Inflammatory macrophage treated with lipopolysaccharide for 4 hours (primary cell): ENCODE data around the gene FAM53B.

Experiments
- DNase-seq: peaks from one replicate; pipeline ENCODE4 v3.0.0-alpha.2; 2020

FAM53B gene

DNA sequence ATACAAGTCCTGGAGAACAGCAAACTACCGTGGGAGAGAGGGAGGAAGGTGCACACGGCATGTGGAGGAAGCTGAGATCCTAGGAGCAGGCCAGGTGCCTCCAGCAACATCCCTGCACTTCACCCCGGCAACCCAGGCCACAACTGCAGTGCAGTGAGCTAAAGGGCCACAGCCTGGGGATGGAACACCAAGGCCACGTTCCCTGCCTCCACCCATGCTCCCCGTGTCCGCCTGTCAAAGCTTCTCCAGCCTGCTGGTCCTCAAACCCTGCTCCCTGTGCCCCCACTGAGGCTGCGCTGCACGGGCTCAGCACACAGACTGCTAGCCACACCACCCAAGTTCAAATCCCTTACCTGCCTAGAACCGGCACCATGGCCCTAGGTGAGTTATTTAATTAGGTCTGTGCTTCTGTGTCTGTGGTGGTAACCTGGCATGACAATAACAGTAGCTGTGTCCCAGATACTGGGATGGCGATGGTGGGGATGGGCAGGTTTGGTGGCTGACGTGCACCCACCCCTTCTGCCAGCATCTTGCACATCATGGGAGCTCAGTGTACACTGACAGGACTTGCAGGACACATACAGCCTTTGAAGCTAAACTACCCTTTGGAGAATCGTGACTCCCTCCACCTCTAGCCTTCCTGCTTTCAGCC, 85.5 kb downstream of the FAM53B start:
- no peak for DNase-seq

DNA sequence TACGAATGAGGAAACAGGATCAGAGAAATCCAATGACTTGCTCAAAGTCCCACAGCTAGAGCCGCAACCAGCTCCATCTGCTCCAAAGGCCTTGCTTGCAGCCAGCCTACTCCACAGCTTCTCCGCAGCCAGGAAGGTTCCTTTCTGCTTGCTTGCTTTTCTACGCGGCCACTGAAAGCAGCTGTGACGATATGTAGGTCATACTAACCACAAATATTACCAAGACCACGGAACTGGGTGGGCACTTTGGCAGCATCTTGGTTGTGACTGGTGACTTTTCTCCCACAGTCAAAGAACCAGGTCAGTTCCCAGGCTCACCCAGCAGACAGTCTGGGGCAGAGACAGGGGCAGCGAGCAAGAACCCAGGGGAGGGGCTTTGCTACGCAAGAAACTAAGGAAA, 86.4 kb downstream of the FAM53B start:
- no peak for DNase-seq

DNA sequence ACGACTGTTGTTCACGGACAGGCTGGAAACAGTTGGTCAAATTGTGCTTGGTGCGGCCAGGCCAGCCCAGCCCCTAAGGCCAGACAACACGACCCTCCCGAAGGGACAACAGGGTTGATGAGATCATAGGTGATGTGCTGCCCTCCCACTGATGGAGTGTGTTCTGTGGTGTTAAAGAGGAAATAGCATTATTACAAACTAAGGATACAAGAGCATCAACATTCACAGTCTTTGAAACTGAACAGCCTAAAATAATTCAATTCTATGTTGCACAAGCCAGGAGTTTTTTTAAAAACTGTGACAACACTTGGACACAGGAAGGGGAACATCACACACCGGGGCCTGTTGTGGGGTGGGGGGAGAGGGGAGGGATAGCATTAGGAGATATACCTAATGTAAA, 87.6 kb downstream of the FAM53B start:
- peak; percentile 46 for DNase-seq

DNA sequence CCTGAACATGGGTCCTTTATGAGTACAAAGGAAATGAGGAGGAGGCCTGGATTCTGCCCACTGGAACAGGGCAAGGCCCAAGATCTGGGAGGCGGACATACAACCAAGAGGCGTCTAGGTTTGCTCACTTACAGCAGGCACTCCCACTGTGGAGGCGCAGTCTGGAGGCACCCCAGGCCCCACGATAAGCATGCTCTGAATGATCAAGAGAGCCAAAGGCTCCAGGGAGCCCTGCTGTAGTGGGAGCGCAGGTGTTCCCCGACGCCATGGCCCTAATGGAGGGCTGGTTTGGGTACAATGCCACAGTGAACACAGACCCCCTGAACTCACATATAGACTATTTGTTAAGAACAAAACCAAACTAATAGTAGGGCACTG, 88.1 kb downstream of the FAM53B start:
- no peak for DNase-seq

DNA sequence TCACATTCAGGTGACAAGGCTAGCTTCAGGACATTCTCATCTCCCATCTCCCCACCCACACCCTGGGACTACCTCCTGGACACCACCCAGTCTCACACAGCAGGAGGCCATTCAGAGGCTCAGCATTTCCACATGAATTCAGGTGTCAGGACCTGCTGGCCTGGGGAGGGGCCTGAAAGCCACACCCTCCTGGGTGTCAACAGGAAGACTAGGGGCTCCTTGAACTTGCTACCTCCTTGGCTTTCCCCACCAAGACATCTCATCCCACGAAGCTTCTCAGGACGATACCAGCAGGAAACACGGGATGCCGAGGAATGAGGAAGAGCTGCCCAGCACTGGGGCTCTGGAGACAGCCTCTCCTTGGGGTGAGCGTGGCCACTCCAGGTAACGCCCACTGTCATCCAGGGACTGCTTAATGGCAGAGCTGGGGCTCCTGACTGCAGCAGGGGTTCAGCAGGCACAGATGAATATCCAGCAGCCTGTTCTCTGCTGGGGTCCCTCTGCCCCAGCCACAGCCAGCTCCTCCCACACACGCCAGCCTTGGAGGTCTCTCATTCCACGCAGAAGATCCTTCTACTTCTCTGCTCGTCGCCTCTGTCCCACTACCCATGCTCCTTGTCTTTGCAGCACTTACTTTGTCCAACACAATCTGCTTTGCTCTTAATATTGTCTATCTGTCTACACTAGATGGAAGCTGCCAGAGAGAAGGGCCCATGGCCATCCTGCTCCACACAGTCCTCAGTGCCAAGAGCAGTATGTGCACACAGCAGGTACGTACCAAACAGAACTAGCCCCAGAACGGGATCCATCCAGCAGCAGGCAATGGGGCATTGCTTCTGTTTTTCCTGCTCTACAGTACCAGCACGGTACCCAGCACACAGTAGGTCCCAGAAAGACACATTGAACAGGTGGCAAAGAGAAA, 88.7 kb downstream of the FAM53B start:
- DNase-seq = no peak

DNA sequence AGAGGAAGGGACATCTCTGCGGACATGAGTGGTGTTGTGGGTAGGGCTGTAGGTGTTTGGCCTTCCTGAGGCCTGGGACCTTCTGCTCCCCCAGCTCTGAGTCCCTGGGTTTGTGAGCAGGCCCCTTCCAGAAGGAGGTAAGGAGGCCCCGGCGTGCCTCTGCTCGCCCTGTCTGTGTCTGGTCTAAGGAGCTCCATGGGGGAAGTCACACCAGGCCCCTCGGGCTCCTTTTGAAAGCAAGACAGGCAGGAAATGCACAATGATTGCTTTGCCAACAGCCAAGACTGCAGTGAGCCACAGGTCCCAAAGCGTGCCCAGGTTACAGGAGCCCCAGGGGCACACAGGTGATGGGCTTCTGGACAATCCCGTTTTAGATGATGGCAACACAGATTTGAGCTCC, 89.5 kb downstream of the FAM53B start:
- no peak for DNase-seq

DNA sequence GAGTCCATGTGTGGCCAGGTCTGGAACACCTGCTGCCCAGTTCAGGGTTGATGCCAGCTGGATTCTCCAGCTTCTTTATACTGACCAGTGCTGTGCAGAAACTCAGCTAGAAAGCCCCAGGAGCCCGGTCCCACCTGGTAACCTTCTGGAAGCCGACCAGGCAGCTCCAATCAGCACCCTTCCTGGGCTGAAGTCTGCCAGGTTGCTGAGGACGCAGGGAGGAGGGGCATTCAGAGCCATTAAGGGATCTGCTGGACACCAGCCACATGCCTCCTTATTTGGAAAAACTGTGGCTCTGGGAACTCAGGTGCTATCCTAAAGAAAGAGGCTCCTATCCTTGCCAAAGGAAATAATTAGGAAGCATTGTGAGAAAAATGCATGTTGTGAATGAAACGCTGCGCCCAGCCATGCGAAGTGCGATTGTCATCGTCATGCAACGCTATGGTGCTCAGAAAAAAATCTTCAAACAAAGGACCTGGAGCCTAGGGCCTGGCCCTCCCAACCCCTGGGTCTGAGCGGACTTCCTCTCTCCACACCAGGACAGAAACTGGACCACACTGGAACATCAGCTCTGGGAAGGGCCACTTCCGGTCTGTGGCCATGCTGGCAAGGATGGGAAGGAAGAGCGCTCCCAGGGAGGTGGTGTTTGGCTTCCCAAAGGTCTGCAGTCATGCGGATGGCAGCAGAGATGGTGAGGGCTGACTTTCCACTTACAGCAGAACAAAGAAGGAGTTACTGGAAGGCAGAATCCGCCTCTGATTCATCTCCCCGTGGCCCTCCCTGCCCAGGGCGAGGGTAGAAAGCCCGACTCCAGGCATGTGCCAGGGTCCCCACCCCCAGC, 90.1 kb downstream of the FAM53B start:
- DNase-seq = no peak

DNA sequence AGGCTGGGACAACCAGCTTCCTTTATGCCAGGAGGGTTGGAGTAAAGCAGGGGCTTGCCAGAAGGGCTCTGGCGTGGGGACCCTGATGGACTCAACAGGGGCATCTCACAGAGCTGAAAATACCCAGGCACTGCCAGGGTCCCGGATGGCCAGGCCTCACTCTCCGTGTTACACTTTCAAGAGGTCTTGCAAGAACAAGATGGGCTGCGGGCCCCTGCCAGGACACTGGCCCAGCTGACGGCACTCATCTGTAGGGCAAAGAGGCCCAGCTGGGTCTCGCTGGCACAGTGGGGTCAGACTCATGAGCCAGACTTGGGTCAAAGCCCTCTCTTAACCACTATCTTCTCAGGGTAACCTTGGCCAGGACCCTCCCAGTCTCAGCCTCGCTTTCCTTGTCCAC, 90.9 kb downstream of the FAM53B start:
- no peak for DNase-seq

DNA sequence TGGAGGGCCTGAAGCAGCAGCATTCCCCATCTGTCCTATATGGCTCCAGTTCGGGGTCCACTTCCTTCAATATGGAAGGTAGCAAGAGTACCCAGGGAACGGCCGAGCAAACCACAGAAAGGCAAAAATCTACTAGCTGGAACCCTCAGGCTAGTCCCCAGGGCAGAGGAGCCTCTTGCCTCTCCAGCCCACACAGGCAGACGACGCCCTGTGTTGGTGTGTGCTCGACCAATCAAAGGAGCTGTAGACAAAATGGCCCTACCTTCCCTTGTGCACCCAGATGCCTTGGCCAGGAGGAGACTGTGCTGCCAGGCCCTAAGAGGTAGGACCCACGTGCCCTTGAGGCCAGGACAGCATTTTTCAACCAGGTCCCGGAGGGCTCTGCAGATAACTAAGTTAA, 91.5 kb downstream of the FAM53B start:
- no peak for DNase-seq

DNA sequence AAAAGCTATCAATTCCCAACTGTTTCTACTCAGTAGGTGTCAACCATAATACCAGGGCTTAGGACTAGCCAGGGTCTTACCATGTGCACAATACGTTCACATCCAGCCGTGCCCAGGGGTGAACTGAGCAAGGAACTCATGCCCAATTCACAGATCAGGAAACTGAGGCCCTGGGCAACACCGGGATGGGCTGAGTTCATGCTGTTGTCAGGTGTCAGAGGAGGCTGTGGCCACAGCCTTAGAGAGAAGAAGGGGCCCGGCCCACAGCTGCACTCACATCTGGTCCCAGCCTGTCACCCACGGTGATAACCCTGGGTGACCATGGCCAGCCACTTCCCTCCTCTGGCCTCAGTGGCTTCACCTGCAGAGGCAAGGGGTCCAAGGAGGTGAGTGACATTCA, 92.0 kb downstream of the FAM53B start:
- no peak for DNase-seq

DNA sequence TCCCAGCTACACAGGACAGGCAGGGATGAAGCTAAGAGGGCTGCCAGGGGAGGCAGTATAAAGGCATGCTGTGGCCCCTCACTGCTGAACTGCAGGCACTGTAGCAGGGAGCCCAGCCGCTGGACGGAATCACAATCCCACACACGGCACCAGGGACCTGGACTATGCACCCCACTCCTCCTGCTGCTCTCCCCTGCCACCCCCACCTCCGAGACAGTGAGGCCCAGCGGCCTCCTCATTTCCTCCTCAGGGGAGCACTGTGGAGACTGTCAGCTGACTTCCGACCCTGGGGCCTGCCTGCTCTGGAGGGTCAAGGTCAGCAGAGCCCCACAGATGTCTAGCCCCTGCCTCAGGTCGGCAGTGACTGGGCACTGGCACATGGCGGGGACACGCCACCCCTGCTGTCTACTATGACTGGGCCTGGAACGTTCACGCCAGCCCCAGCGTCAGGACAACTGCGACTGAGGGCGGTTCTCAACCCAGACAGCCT, 92.7 kb downstream of the FAM53B start:
- no peak for DNase-seq

DNA sequence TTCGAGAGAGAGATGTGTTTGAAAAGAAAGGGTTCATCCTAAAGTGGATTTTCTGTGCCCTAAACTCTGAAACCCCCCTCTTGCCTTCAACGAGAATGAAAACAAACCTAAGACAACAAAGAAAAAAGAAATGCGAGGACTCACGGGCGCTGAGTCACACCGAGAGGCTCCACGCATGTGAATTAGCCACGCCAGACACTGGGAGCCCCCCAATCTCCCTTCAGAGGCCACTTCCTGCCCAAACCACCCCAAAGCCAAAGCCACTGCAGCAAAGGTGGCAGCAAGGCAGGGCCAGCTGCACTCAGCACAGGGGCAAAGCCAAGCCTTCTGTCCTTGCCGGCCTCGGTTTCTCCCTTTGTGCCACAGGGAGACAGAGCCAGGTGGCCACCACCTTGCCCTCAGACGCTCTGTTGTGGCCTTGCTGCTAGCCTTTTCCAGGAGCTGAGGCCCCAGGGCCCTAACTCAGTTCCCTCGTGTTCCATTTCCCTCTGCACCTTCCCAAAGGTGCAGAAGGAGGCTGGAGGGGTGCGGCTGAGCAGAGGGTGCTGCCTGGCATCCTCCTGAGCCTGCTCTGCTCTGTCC, 93.3 kb downstream of the FAM53B start:
- no peak for DNase-seq

DNA sequence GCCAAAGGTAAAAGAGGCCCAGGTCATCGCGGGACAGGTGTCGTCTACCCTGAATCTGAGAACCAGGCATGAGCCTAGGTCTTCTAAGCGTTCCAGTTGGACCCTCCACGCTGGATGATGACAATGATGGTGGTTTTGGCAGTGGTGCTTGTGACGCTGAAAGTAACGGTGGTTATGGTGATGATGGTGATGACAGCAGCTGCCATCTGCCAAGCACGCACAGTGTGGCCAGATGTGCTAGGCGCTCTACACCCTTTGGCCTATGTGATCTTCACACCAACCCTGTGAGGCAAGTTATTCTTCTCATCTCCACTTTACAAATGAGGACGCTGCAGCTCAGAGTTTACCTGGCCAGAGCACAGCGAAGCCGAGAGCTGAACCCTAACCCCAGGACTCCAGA, 93.9 kb downstream of the FAM53B start:
- no peak for DNase-seq

DNA sequence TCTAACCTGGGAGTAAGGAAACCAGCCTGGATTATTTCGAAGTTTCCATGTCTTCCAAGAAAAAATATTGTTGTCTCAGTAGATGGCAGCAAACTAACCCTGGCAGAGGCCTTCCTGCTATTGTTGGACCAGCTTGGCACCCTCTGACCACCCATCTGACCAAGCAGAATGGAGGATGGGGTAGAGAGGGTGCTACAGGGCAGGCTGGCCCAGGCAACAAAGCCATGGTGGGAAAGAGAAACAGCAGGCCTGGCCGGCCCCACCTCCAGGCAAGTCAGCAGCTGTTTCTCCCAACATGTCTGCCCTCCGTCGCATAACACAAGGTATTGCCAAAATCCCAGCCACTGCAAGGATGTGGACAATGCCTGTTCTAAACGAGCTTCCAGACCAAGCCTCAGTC, 95.0 kb downstream of the FAM53B start:
- peak; percentile 49 for DNase-seq

DNA sequence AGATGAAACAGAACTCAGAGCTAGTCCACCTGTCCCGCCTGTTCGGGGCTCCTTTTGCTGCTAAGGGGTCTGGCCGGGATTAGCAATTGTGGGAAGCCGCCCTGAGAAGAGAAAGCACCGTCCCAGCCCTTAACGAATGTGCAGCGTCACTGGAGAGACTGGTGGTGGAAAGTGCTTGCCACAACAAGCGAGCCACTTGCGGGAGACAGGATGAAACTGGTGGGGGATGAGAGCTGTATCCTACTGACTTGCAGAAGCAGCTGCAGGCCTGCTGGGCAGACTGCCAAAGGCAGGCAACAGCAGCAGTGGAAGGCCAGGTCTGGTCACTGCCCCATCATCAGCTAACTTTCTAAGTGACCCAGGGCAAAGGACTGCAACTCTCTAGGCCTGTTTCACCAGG, 95.4 kb downstream of the FAM53B start:
- DNase-seq = peak; percentile 57

DNA sequence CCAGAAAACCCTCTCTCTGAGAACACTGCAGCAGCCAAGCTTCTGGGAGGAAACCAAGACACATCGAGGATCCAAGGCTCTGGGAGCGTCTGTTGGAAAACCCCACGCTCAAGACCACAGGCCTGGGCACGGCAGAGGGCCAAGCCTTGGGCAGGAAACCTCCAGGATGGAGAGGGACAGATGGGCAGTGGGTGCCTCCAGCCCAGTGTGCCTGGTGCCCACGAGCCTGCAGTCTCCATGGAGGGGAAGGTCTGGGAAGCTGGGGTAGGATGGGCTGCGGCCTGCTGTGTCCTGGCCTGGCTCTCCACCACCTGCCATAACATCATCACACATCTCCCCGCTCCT, 96.1 kb downstream of the FAM53B start:
- no peak for DNase-seq

DNA sequence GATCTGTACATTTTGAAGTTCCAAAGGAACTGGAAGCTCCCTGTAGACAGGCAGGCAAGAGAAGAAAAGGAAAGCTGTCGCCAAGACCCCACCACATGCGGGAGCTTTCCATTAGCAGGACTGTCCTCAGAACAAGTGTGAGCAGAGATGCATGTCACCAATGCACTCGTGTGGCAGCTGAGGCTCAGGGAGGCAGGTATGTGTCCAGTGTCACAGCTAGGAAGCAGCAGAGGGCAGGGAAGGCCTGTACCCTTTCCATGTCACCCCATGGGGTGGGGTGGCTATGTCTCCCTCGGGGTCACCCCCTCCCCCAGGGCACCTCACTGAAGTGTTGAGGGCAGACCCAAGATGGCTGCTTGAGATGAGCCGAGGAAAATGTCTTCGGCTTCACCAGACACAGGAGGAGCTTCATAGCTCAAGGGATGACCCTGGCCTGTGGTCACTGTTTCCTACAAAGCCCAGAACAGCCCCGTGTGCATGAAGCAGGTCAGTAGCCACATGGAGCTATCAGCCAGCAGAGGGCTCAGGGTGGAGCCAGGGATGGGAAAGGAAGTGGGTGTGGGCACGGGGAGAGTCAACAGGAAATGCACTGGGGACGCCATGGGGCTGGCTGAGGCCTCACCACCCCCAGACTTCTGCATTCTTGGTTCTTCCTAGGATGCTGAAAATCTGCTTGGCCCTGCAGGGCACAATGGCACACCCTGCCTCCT, 96.6 kb downstream of the FAM53B start:
- peak; percentile 92 for DNase-seq

DNA sequence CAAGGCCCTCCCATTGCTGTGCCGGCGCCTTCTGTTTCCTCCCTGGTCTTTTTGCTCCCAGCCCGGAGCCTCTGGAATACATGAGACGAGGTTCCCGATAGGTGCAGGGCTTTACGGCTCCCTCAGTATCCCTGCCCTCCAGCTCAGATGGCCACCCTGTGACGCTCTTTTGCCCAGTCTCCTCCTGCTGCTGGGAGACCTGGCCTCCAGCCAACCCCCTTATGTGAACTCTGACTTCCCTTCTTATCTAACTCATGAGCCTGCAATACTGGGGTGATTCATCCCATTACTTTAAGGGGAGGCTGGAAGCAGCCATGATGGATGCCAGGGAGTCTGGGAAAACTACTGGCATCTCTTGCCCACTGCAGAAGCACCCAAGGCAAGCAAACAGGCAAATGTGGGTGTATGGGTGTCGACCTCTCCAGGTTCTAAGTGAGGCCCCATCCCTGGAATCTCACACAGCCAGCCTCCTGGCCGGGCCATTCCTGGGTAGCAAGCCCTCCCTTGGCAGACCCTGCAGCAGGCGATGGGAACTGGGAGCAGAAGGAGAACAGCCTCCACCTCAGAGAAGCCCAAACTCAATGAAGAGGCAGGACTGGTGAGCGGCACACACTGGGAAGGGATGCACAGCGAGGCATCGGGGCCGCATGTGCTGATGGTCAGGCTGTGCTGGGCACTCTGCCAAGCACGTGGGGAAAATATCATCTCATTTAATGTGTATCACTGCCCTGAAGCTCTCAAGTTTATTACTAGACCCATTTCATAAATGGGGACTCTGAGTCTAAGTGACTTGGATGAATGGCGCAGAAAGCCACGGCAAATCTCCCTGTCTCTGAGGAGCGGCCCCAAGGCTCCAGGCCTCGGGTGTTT, 97.5 kb downstream of the FAM53B start:
- peak; percentile 87 for DNase-seq

DNA sequence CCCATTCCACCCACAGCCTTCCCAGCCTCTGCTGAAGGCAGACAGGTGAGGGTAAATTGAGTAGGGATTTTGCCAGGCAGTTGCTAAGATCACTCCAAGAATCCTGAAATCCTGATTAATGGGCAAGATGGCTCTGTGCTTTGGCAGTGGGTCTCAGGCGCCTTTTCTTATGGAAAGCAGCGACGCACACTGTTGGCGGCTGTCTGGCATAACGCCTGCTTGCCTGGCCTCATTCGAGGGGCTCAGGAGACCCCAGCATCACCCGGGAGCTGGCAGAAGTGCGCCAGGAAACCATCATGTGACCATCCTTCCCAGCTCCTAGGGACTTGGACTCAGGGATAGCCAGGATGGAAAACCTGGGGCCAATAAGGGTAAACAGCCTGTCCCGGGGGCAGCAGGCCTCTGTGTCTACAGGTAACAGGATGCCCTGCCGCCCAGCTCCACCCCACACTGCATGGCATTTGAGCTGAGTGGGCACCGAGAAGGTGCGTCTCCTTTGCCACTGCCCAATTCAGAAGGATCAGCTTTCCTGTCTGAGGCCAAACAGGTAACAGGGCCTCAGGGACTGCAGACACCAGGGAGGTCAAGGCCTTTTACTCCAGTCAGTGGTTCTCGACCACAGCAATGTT, 98.6 kb downstream of the FAM53B start:
- no peak for DNase-seq

DNA sequence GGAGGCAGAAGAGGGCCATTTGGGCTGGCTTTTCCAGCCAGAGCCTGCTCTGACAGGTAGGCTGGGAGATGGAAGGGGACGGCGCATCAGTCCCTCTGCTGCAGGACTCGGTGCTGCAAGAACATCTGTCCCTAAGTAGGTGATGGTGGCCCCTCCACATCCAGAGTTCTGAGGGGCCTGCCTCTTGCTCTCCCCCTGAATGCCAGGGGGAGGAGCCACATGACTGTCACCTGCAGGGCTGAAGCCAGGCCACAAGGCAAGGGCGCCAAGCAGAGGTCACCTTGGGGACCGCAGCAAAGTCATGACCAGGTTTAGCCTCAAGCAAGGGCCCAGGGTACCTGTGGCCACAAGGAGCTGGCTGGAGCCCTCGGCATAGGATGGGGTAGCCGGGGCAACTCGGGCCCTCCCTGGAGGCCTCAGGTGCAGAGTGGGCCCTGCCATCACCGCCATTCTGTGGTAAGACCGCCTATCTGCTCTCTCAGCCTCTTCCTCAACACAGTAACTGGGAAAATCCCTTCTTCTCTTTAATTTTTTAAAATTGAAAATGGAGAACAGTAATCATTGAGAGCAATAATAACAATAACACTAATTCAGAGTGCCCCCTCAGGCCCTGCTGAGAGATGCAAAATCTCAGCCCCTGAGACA, 99.3 kb downstream of the FAM53B start:
- no peak for DNase-seq
